Astrocyte (in vitro differentiated cells and primary cell): Measurements from ENCODE around the gene COL6A3. TPM values are rescaled to one million over a fixed set of nuclear protein-coding genes. Genes with fewer than 3 reads are reported as not detected.
A peak's percentile ranks its signal among the peaks of the same experiment; 100 is the strongest.

Experiments used
- DNase-seq: peaks from one replicate; pipeline ENCODE4 v3.0.0-alpha.2; 2010; ENCODE audit warnings: low read depth
- FAIRE-seq: peaks from 2 replicates; lab custom pipeline; 2011; peaks lifted over from hg19 to GRCh38; lab: Jason Lieb, UNC
- H2AFZ ChIP-seq: 2 replicates; pipeline ENCODE4 v1.6.0; 2012; ENCODE audit warnings: low read depth, low read length, inconsistent platforms
- H3K27ac ChIP-seq: 2 replicates; pipeline ENCODE4 v1.5.1; 2011; ENCODE audit warnings: low read depth, low read length, inconsistent platforms
- H3K27me3 ChIP-seq: 2 replicates; pipeline ENCODE4 v1.6.0; 2011; ENCODE audit warnings: low read length, inconsistent platforms; ENCODE audit not compliant: insufficient read depth
- H3K36me3 ChIP-seq: 2 replicates; pipeline ENCODE4 v1.5.1; 2011; ENCODE audit warnings: low read length, inconsistent platforms; ENCODE audit not compliant: insufficient read depth
- H3K4me1 ChIP-seq: 2 replicates; pipeline ENCODE4 v1.5.1; 2011; ENCODE audit warnings: low read length, inconsistent platforms; ENCODE audit not compliant: insufficient read depth
- H3K4me2 ChIP-seq: 2 replicates; pipeline ENCODE4 v1.6.0; 2012; ENCODE audit warnings: low read length, inconsistent platforms
- H3K4me3 ChIP-seq: 2 replicates; pipeline ENCODE4 v1.5.1; 2011; ENCODE audit warnings: low read depth, mild to moderate bottlenecking, low read length, inconsistent platforms; ENCODE audit not compliant: insufficient read depth
- H3K79me2 ChIP-seq: 2 replicates; pipeline ENCODE4 v1.6.0; 2012; ENCODE audit warnings: mild to moderate bottlenecking, low read length, inconsistent platforms; ENCODE audit not compliant: insufficient read depth
- H3K9ac ChIP-seq: 2 replicates; pipeline ENCODE4 v1.6.0; 2012; ENCODE audit warnings: mild to moderate bottlenecking, low read length, inconsistent platforms
- H3K9me3 ChIP-seq: 2 replicates; pipeline ENCODE4 v1.5.1; 2012; ENCODE audit warnings: low read depth, mild to moderate bottlenecking, low read length, inconsistent platforms; ENCODE audit not compliant: insufficient read depth
- H4K20me1 ChIP-seq: 2 replicates; pipeline ENCODE4 v1.6.0; 2012; ENCODE audit warnings: low read length, inconsistent platforms; ENCODE audit not compliant: insufficient read depth
- H3K27ac Mint-ChIP-seq: one replicate; pipeline ENCODE4 v1.8.0; 2021; ENCODE audit warnings: mild to moderate bottlenecking, mixed read lengths; ENCODE audit not compliant: unreplicated experiment
- H3K27me3 Mint-ChIP-seq: one replicate; pipeline ENCODE4 v1.8.0; 2021; ENCODE audit warnings: low read depth, mixed read lengths; ENCODE audit not compliant: unreplicated experiment
- H3K36me3 Mint-ChIP-seq: one replicate; pipeline ENCODE4 v1.8.0; 2021; ENCODE audit warnings: low read depth, mixed read lengths; ENCODE audit not compliant: unreplicated experiment
- H3K4me1 Mint-ChIP-seq: one replicate; pipeline ENCODE4 v1.8.0; 2021; ENCODE audit warnings: low read depth, mixed read lengths; ENCODE audit not compliant: unreplicated experiment
- H3K4me3 Mint-ChIP-seq: one replicate; pipeline ENCODE4 v1.8.0; 2021; ENCODE audit warnings: mild to moderate bottlenecking, moderate library complexity, mixed read lengths; ENCODE audit not compliant: unreplicated experiment
- H3K9me3 Mint-ChIP-seq: one replicate; pipeline ENCODE4 v1.8.0; 2021; ENCODE audit warnings: mild to moderate bottlenecking, mixed read lengths; ENCODE audit not compliant: unreplicated experiment
- EZH2 ChIP-seq: IDR thresholded peaks from 2 replicates; pipeline ENCODE4 v1.6.1; 2012; ENCODE audit warnings: mild to moderate bottlenecking, low read length, inconsistent platforms; ENCODE audit not compliant: insufficient read depth
- total RNA-seq: library from RNA; stranded (reverse); gene quantifications from 2 replicates; pipeline ENCODE4 v1.2.1, GENCODE V29; 2021
- TF ChIP-seq, protein P1 (sequence below): IDR thresholded peaks from 2 replicates; pipeline ENCODE4 v1.5.1; 2011; ENCODE audit warnings: low read depth, mild to moderate bottlenecking, inconsistent platforms, low read length, moderate library complexity; ENCODE audit not compliant: insufficient read depth

The COL6A3 gene
- total RNA-seq, 1 donor from 2014 or later: 200 TPM

DNA sequence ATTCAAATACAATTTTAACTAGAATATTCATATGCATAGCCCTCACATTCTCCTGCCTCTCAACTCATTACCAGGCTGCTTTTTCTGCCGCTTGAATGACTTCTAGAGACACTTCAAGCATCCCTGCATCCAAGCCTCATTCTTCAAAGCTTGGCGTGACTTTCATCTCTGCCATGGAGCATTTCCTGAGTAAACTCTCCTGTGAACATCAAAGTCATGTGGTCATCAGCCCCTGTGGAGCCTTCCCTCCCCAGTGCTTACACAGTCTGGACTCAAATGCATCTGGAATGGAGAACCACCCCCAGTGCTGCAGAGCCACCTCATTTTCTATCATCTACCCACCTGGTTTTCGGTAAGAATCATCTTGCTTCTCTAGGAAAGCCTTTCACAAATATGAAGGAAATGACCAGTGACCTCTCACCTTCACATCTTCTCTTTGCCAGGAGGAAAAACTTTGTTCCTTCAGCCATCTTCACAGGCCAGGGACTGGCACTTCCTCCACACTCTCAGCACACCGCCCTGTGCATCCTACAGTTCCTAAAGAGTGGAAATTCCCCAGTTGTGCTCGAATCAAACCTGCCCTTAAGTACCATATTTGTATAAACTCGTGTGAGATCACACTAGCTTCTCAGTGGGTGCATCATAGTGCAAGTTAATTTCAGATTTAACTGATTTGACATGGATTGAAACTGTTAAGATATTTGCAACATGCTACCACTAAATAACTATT is 116.4 kb downstream of the COL6A3 start:
- Histone ChIP-seq H4K20me1 (no peaks in the 10 kb centered on the region), H3K4me3 (no peak overlapping the region), H3K9ac (peak overlapping the region; percentile 63), H3K27me3 (no peaks in the 10 kb centered on the region), H3K4me2 (peak overlapping the region; percentile 31), H3K9me3 (no peaks in the 10 kb centered on the region), H3K27ac (peak overlapping the region; percentile 96), H3K36me3 (no peaks in the 10 kb centered on the region), H3K4me1 (peaks cover 47% of the 10 kb centered on the region), H2AFZ (no peak overlapping the region), H3K79me2 (no peaks in the 10 kb centered on the region)
- DNase-seq: peak; percentile 78
- Mint-ChIP-seq H3K4me3 (no peak overlapping the region), H3K27me3 (no peaks in the 10 kb centered on the region), H3K9me3 (peaks cover 9% of the 10 kb centered on the region), H3K4me1 (peaks cover 50% of the 10 kb centered on the region), H3K27ac (peak overlapping the region; percentile 10), H3K36me3 (no peaks in the 10 kb centered on the region)
- peak; percentile 56 for FAIRE-seq
- TF ChIP-seq EZH2: no peak
- TF ChIP-seq, protein P1, sequence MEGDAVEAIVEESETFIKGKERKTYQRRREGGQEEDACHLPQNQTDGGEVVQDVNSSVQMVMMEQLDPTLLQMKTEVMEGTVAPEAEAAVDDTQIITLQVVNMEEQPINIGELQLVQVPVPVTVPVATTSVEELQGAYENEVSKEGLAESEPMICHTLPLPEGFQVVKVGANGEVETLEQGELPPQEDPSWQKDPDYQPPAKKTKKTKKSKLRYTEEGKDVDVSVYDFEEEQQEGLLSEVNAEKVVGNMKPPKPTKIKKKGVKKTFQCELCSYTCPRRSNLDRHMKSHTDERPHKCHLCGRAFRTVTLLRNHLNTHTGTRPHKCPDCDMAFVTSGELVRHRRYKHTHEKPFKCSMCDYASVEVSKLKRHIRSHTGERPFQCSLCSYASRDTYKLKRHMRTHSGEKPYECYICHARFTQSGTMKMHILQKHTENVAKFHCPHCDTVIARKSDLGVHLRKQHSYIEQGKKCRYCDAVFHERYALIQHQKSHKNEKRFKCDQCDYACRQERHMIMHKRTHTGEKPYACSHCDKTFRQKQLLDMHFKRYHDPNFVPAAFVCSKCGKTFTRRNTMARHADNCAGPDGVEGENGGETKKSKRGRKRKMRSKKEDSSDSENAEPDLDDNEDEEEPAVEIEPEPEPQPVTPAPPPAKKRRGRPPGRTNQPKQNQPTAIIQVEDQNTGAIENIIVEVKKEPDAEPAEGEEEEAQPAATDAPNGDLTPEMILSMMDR: no peak

DNA sequence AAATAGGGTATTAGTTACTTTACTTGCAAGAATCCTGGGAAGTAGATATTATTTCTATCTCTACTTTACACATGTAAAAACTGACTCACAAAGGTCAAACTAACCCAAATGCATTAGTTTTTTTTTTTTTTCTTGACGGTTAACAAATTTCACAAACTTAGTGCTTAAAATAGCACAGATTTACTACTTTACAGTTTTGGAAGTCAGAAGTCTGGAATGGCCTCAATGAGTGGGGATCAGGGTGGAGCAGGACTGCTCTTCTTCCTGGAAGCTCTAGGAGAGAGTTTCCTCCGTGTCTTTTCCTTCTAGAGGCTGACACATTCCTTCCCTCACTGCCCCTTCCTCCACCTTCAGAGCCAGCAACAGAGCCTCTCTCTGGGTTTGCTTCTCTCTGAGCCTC is 117.2 kb downstream of the COL6A3 start:
- DNase-seq: peak; percentile 57
- Histone ChIP-seq H3K4me2 (peak overlapping the region; percentile 31), H3K9ac (peak overlapping the region; percentile 63)

More for the DNA sequence above, 117.2 kb downstream of the COL6A3 start:
- no peaks in the 10 kb centered on the region for H3K9me3 ChIP-seq
- no peaks in the 10 kb centered on the region for H3K79me2 ChIP-seq
- H3K27ac ChIP-seq: peak overlapping the region; percentile 96
- Mint-ChIP-seq H3K27me3 (no peaks in the 10 kb centered on the region), H3K4me3 (no peak overlapping the region), H3K27ac (peak overlapping the region; percentile 81), H3K4me1 (peaks cover 53% of the 10 kb centered on the region), H3K36me3 (no peaks in the 10 kb centered on the region), H3K9me3 (peaks cover 4% of the 10 kb centered on the region)
- H3K4me1 ChIP-seq: peaks cover 51% of the 10 kb centered on the region
- FAIRE-seq: peak; percentile 37
- H3K4me3 ChIP-seq: no peak overlapping the region
- H3K36me3 ChIP-seq: no peaks in the 10 kb centered on the region
- H4K20me1 ChIP-seq: no peaks in the 10 kb centered on the region
- H3K27me3 ChIP-seq: no peaks in the 10 kb centered on the region
- TF ChIP-seq, protein P1: no peak
- TF ChIP-seq EZH2: no peak
- no peak overlapping the region for H2AFZ ChIP-seq
